Measurements from ENCODE around the gene PLIN4. TPM values are rescaled to one million over a fixed set of nuclear protein-coding genes. Genes with fewer than 3 reads are reported as not detected.

The PLIN4 gene
- total RNA-seq, 2 donors from 2014 or later = 3.4 to 7.1 TPM

- no peak overlapping the region for H3K4me3 ChIP-seq
- no peak for DNase-seq (ENCODE audit: low spot score)
- TF ChIP-seq CTCF (IDR thresholded peaks at IDR 0.05) = no peak
Measured at GRCh38 chr19:4454747-4455718, 63.3 kb downstream of the PLIN4 start.

GRCh38 chr19:4453232-4454179 lies 64.8 kb downstream of the PLIN4 start:
- H3K27ac ChIP-seq = no peak overlapping the region
- H3K36me3 ChIP-seq = peaks cover 42% of the 10 kb centered on the region
- ATAC-seq (ENCODE audit: insufficient number of reproducible peaks, low FRiP score, low read depth) (no peak), DNase-seq (ENCODE audit: low spot score) (no peak)
- peaks cover 18 to 29% of the 10 kb centered on the region in 2 donors for H3K4me1 ChIP-seq (ENCODE audit: control insufficient read depth in 1 of 2, low read depth in 2 of 2)
- no peaks in the 10 kb centered on the region for H3K27me3 ChIP-seq (replicated peaks; ENCODE audit: insufficient read depth)
- no peak overlapping the region for H3K4me3 ChIP-seq
- no peaks in the 10 kb centered on the region for H3K9me3 ChIP-seq
- no peak for TF ChIP-seq CTCF (IDR thresholded peaks at IDR 0.05)

More at GRCh38 chr19:4454747-4455718, 63.3 kb downstream of the PLIN4 start:
- H3K27ac ChIP-seq = no peak overlapping the region
- H3K36me3 ChIP-seq = peaks cover 36% of the 10 kb centered on the region
- H3K9me3 ChIP-seq = no peaks in the 10 kb centered on the region
- H3K4me1 ChIP-seq (ENCODE audit: control insufficient read depth in 1 of 2, low read depth in 2 of 2) = peaks cover 15 to 16% of the 10 kb centered on the region in 2 donors
- no peak for ATAC-seq (ENCODE audit: insufficient number of reproducible peaks, low FRiP score, low read depth)
- no peaks in the 10 kb centered on the region for H3K27me3 ChIP-seq (replicated peaks; ENCODE audit: insufficient read depth)

GRCh38 chr19:4452230-4452990 lies 65.9 kb downstream of the PLIN4 start:
- H3K4me3 ChIP-seq = no peak overlapping the region
- peaks cover 14 to 30% of the 10 kb centered on the region in 2 donors for H3K4me1 ChIP-seq (ENCODE audit: control insufficient read depth in 1 of 2, low read depth in 2 of 2)
- DNase-seq (ENCODE audit: low spot score) (no peak), ATAC-seq (ENCODE audit: insufficient number of reproducible peaks, low FRiP score, low read depth) (no peak)
- no peaks in the 10 kb centered on the region for H3K9me3 ChIP-seq
- TF ChIP-seq CTCF (IDR thresholded peaks at IDR 0.05) = no peak
- no peaks in the 10 kb centered on the region for H3K27me3 ChIP-seq (replicated peaks; ENCODE audit: insufficient read depth)
- no peak overlapping the region for H3K27ac ChIP-seq
- H3K36me3 ChIP-seq = peaks cover 53% of the 10 kb centered on the region

Other genes starting within 250 kb of the PLIN4 start
- gene SHD, start 239.2 kb downstream of the PLIN4 start, total RNA-seq = not detected
- 1 to 10 TPM in 1 of 2 donors, not detected in 1; 1.8 TPM for gene TMIGD2, start 216.1 kb downstream of the PLIN4 start, total RNA-seq
- not detected for gene FSD1, start 213.9 kb downstream of the PLIN4 start, total RNA-seq
- not detected for gene STAP2, start 179.7 kb downstream of the PLIN4 start, total RNA-seq
- gene MPND, start 174.9 kb downstream of the PLIN4 start, total RNA-seq = 10 to 100 TPM in 1 of 2 donors, 1 to 10 TPM in 1; 5.8 to 10.8 TPM
- 10 to 100 TPM; 47.3 to 56.9 TPM for gene SH3GL1, start 117.9 kb downstream of the PLIN4 start, total RNA-seq
- 1 to 10 TPM; 3.2 to 5.8 TPM for gene CHAF1A, start 115.8 kb downstream of the PLIN4 start, total RNA-seq
- gene UBXN6, start 60.7 kb downstream of the PLIN4 start, total RNA-seq = 10 to 100 TPM; 51.1 to 68.5 TPM
- 10 to 100 TPM; 22.7 to 40.3 TPM for gene HDGFL2, start 46.2 kb downstream of the PLIN4 start, total RNA-seq
- 1 to 10 TPM; 4.0 to 4.5 TPM for gene PLIN5, start 16.7 kb upstream of the PLIN4 start, total RNA-seq
- 10 to 100 TPM in 1 of 2 donors, under 1 TPM in 1; 0.41 to 13.5 TPM for gene LRG1, start 21.6 kb upstream of the PLIN4 start, total RNA-seq
- gene SEMA6B, start 41.2 kb upstream of the PLIN4 start, total RNA-seq = 10 to 100 TPM in 1 of 2 donors, 1 to 10 TPM in 1; 3.4 to 17.4 TPM
- 1 to 10 TPM; 4.2 to 4.3 TPM for gene TNFAIP8L1, start 121.0 kb upstream of the PLIN4 start, total RNA-seq
- gene MYDGF, start 151.9 kb upstream of the PLIN4 start, total RNA-seq = 10 to 100 TPM; 59.3 to 72.9 TPM
- gene DPP9, start 205.4 kb upstream of the PLIN4 start, total RNA-seq = 10 to 100 TPM; 67.9 to 73.8 TPM

Measured in thoracic aorta (tissue), 2 donors.